ENCODE results near the gene SIMC1. TPM values are rescaled to one million over a fixed set of nuclear protein-coding genes. Genes with fewer than 3 reads are reported as not detected.

SIMC1 gene
- total and polyA plus RNA-seq, 2 donors (not counting 3 experiments of a cell fraction or from before 2014, with no cell fraction given) = 9.0 to 16.2 TPM

DNA sequence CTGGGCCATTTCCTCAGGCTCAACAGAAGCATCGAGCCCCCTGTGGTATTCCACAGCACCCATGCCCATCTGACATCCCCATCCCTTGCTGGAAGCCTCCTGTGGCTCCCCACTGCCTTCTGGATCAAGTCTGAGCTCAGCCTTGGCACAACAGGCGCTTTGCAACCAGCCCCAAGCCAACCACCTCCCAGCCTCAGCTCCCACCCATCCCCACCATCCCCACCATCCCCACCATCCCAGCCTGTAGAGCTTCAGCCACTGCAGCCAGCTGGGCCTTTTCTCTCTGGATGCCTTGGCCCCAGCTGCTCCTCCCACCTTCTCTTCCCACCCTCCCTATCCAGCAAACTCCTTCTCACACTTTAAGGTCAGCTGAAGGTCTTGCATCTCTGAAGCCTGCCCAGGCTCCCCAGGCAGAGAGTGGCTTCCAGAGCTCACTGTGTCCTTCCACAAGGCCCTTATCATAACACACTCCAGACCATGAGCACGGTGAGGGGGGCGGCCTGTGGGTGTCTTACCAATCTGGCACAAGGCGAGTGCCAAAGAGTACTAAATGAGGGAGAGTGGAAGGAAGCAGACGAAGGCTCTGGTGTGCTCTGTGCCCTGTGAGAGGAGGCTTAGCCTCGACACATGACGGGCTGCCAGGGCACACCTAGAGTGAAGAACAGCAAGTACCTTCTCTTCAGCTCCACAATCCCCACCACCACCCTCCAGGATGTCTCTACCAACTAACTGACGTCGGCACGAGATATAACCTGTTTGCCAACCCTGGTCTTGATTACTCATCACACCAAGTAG, 156.9 kb downstream of the SIMC1 start:
- no TSS peak for BruUV-seq (replicated peaks)
- no peaks in the 10 kb centered on the region for H3K4me1 ChIP-seq (ENCODE audit: control insufficient read depth, extremely low read depth, insufficient read depth, low read length)
- no peak overlapping the region for H3K4me2 ChIP-seq (ENCODE audit: insufficient read depth, low read length)
- dilution Hi-C loops (cut with MboI; ENCODE audit: extremely low pct_ligation_motif_present, low sequenced_read_pairs) (no loop called here), intact Hi-C loops (cut with micrococcal nuclease) (no loop called here)
- H3K9me1 ChIP-seq (replicated peaks; ENCODE audit: control insufficient read depth, extremely low read depth, insufficient read depth, low read length) = no peaks in the 10 kb centered on the region
- H3K27ac ChIP-seq (ENCODE audit: insufficient read depth, low read depth, low read length) = no peak overlapping the region
- no peak overlapping the region for H3K9ac ChIP-seq (replicated peaks; ENCODE audit: extremely low read depth, insufficient read depth, low read length)
- H4K20me1 ChIP-seq (replicated peaks; ENCODE audit: control insufficient read depth, extremely low read depth, insufficient read depth, low read length) = no peaks in the 10 kb centered on the region
- FAIRE-seq = no peak
- no peak for DNase-seq (ENCODE audit: low read depth, low spot score)
- CTCF ChIA-PET = interaction anchor here (1.6 kb wide), 1 partner anchor 12 kb away, joined by 3 read pairs; no protein-coding TSS in a partner anchor
- H3K36me3 ChIP-seq (ENCODE audit: control insufficient read depth in 2 of 2, extremely low read depth in 1 of 2, insufficient read depth in 2 of 2, low read length in 2 of 2) = peaks cover 2 to 27% of the 10 kb centered on the region in 2 experiments
- POLR2A ChIA-PET = no interaction called here
- no peaks in the 10 kb centered on the region for H3K79me2 ChIP-seq (ENCODE audit: control insufficient read depth, insufficient read depth, low read length)
- H3K9me3 ChIP-seq (replicated peaks; ENCODE audit: control insufficient read depth, insufficient read depth, low read length) = no peaks in the 10 kb centered on the region
- no peaks in the 10 kb centered on the region for H3K27me3 ChIP-seq (ENCODE audit: control insufficient read depth in 2 of 2, insufficient read depth in 2 of 2, low read length in 2 of 2)
- no peak overlapping the region for H3K4me3 ChIP-seq (replicated peaks in 1 of 3; ENCODE audit: insufficient read depth in 1 of 3, low read depth in 1 of 3, low read length in 3 of 3)
- TF ChIP-seq, protein P1, sequence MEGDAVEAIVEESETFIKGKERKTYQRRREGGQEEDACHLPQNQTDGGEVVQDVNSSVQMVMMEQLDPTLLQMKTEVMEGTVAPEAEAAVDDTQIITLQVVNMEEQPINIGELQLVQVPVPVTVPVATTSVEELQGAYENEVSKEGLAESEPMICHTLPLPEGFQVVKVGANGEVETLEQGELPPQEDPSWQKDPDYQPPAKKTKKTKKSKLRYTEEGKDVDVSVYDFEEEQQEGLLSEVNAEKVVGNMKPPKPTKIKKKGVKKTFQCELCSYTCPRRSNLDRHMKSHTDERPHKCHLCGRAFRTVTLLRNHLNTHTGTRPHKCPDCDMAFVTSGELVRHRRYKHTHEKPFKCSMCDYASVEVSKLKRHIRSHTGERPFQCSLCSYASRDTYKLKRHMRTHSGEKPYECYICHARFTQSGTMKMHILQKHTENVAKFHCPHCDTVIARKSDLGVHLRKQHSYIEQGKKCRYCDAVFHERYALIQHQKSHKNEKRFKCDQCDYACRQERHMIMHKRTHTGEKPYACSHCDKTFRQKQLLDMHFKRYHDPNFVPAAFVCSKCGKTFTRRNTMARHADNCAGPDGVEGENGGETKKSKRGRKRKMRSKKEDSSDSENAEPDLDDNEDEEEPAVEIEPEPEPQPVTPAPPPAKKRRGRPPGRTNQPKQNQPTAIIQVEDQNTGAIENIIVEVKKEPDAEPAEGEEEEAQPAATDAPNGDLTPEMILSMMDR (IDR thresholded peaks at IDR 0.05; ENCODE audit: extremely low read depth in 1 of 2, insufficient read depth in 1 of 2, low read depth in 1 of 2, low read length in 2 of 2) = no peak
- TF ChIP-seq, protein P2, sequence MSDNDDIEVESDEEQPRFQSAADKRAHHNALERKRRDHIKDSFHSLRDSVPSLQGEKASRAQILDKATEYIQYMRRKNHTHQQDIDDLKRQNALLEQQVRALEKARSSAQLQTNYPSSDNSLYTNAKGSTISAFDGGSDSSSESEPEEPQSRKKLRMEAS (IDR thresholded peaks at IDR 0.05; ENCODE audit: insufficient read depth, insufficient read length) = no peak
- TF ChIP-seq POLR2A (IDR thresholded peaks at IDR 0.05; ENCODE audit: low read depth, low read length) (no peak), GATA2 (IDR thresholded peaks at IDR 0.05; ENCODE audit: insufficient read depth, insufficient read length, low read depth, low read length) (no peak), JUN (IDR thresholded peaks at IDR 0.05; ENCODE audit: borderline replicate concordance, insufficient read depth, insufficient read length, low read depth) (no peak), MYC (IDR thresholded peaks at IDR 0.05; ENCODE audit: low read depth, low read length) (no peak), EZH2 (IDR thresholded peaks at IDR 0.05; ENCODE audit: borderline replicate concordance, low read depth, low read length, severe bottlenecking) (no peak), FOS (IDR thresholded peaks at IDR 0.05; ENCODE audit: borderline replicate concordance, insufficient read depth, low read length) (no peak), POLR2AphosphoS5 (IDR thresholded peaks at IDR 0.05; ENCODE audit: insufficient read depth, low read depth, low read length) (no peak)
- no peak overlapping the region for H2AFZ ChIP-seq (ENCODE audit: low read depth, low read length)

MicroRNA genes within 50 kb of the gene (microRNA counts, 767-probe panel; counts per million panel counts)
- 723 counts per million, percentile 96 among the panel's probes with 10 or more counts for microRNA hsa-miR-1271-5p

Small RNA genes within 50 kb of the gene (microRNA-seq; reads per million reads assigned to microRNA genes)
- gene MIR1271 (ENCODE audit: borderline number of aligned reads, borderline replicate concordance) = 1.9 reads per million

Small RNA genes within 50 kb of the gene (small RNA-seq; reads per million reads assigned to genes)
- gene MIR1271 (ENCODE audit: insufficient read depth, insufficient read length, low read depth, low replicate concordance) = 1.1 reads per million

Other genes with a start within 250 kb of the SIMC1 start
- gene KIAA1191, start 123.3 kb downstream of the SIMC1 start, total RNA-seq = 116 and 119 TPM in 2 replicates
- 114 TPM in 2 replicates for gene KIAA1191, start 123.3 kb downstream of the SIMC1 start, polyA plus RNA-seq
- gene ARL10, start 127.1 kb downstream of the SIMC1 start, total RNA-seq = 16.5 and 20.7 TPM in 2 replicates
- 5.0 and 7.7 TPM in 2 replicates for gene ARL10, start 127.1 kb downstream of the SIMC1 start, polyA plus RNA-seq
- 47.4 and 51.6 TPM in 2 replicates for gene NOP16, start 150.2 kb downstream of the SIMC1 start, total RNA-seq
- gene NOP16, start 150.2 kb downstream of the SIMC1 start, polyA plus RNA-seq = 31.1 and 41.1 TPM in 2 replicates
- 96.2 and 103 TPM in 2 replicates for gene HIGD2A, start 150.3 kb downstream of the SIMC1 start, total RNA-seq
- gene HIGD2A, start 150.3 kb downstream of the SIMC1 start, polyA plus RNA-seq = 210 and 294 TPM in 2 replicates
- gene CLTB, start 178.1 kb downstream of the SIMC1 start, total RNA-seq = 73.2 and 108 TPM in 2 replicates
- 111 and 126 TPM in 2 replicates for gene CLTB, start 178.1 kb downstream of the SIMC1 start, polyA plus RNA-seq
- gene FAF2, start 210.0 kb downstream of the SIMC1 start, total RNA-seq = 43.5 and 50.1 TPM in 2 replicates
- 24.8 and 27.9 TPM in 2 replicates for gene FAF2, start 210.0 kb downstream of the SIMC1 start, polyA plus RNA-seq

All from endothelial cell of umbilical vein (primary cell).